ENCODE results near the gene EFNA5.

DNA sequence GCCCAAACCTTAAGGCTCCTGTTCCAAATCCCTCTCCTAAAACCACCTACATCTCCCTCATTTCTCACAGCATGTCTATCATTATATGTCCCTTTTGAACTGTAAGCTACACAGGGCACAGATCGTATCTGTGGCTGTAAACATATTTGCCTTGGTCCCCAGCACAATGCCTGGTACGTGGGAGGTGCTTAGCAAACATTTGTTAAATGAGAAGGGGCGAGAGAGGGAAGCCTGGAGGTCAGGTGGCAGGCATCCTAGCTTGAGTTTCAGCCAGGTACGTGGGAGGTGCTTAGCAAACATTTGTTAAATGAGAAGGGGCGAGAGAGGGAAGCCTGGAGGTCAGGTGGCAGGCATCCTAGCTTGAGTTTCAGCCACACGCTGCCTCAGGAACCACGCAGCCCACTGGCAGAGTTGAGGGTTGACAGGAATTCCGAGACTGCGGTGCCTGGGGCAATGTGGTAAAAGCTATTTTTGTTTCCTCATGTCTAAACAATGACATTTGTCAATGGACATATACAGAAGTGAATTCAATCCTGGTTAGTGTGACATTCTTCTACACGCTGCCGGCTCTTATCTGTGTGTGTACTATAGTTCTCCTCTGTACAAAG lies 113.6 kb downstream of the EFNA5 start:
- TF ChIP-seq POLR2A (IDR thresholded peaks at IDR 0.05; ENCODE audit: low read depth, low read length) (no peak), POLR2AphosphoS5 (IDR thresholded peaks at IDR 0.05; ENCODE audit: low read depth, low read length) (no peak), TAF1 (IDR thresholded peaks at IDR 0.05; ENCODE audit: low read depth, low read length) (no peak), PAX5 (IDR thresholded peaks at IDR 0.05; ENCODE audit: insufficient read depth, low read length, severe bottlenecking) (no peak)
